ELR (cell line): Measurements from ENCODE around the gene TRAP1.
A peak's percentile ranks its signal among the peaks of the same experiment; 100 is the strongest.

Source experiments
- DNase-seq: peaks from one replicate; pipeline ENCODE4 v3.0.0-alpha.2; 2015; ENCODE audit warnings: low read depth

Gene TRAP1

GRCh38 chr16:3717235-3718018 is at the start of gene TRAP1:
TRAP1 (minus strand) TSS chr16:3717524; CDS start chr16:3717508, 16 bp downstream.
- DNase-seq: peak; percentile 81

GRCh38 chr16:3766177-3766576 is 48.9 kb upstream of the TRAP1 start:
- DNase-seq: no peak

- DNase-seq: no peak
Measured at GRCh38 chr16:3764409-3764808, 47.1 kb upstream of the TRAP1 start.

- no peak for DNase-seq
Measured at GRCh38 chr16:3762107-3762750, 44.9 kb upstream of the TRAP1 start.

- DNase-seq: no peak
Measured at GRCh38 chr16:3761375-3762106, 44.2 kb upstream of the TRAP1 start.

GRCh38 chr16:3760518-3760917 is 43.2 kb upstream of the TRAP1 start:
- DNase-seq: no peak

GRCh38 chr16:3759736-3760135 is 42.4 kb upstream of the TRAP1 start:
- no peak for DNase-seq

- DNase-seq: no peak
Measured at GRCh38 chr16:3756113-3756512, 38.8 kb upstream of the TRAP1 start.

GRCh38 chr16:3755249-3755648 is 37.9 kb upstream of the TRAP1 start:
- DNase-seq: no peak

- no peak for DNase-seq
Measured at GRCh38 chr16:3754772-3755171, 37.4 kb upstream of the TRAP1 start.

- peak; percentile 13 for DNase-seq
Measured at GRCh38 chr16:3754081-3754703, 36.9 kb upstream of the TRAP1 start.

GRCh38 chr16:3752984-3753383 is 35.7 kb upstream of the TRAP1 start:
- DNase-seq: no peak

- DNase-seq: no peak
Measured at GRCh38 chr16:3751878-3752277, 34.6 kb upstream of the TRAP1 start.

GRCh38 chr16:3748307-3748706 is 31.0 kb upstream of the TRAP1 start:
- DNase-seq: no peak

- DNase-seq: peak; percentile 12
Measured at GRCh38 chr16:3745751-3746355, 28.5 kb upstream of the TRAP1 start.

- no peak for DNase-seq
Measured at GRCh38 chr16:3744018-3744417, 26.7 kb upstream of the TRAP1 start.

GRCh38 chr16:3740934-3741333 is 23.6 kb upstream of the TRAP1 start:
- DNase-seq: no peak

- no peak for DNase-seq
Measured at GRCh38 chr16:3740186-3740585, 22.9 kb upstream of the TRAP1 start.

GRCh38 chr16:3739636-3740035 is 22.3 kb upstream of the TRAP1 start:
- DNase-seq: no peak

GRCh38 chr16:3738541-3738940 is 21.2 kb upstream of the TRAP1 start:
- no peak for DNase-seq

GRCh38 chr16:3738128-3738527 is 20.8 kb upstream of the TRAP1 start:
- no peak for DNase-seq

GRCh38 chr16:3737181-3737580 is 19.9 kb upstream of the TRAP1 start:
- no peak for DNase-seq
